ENCODE data around the gene SLC2A1.

DNA sequence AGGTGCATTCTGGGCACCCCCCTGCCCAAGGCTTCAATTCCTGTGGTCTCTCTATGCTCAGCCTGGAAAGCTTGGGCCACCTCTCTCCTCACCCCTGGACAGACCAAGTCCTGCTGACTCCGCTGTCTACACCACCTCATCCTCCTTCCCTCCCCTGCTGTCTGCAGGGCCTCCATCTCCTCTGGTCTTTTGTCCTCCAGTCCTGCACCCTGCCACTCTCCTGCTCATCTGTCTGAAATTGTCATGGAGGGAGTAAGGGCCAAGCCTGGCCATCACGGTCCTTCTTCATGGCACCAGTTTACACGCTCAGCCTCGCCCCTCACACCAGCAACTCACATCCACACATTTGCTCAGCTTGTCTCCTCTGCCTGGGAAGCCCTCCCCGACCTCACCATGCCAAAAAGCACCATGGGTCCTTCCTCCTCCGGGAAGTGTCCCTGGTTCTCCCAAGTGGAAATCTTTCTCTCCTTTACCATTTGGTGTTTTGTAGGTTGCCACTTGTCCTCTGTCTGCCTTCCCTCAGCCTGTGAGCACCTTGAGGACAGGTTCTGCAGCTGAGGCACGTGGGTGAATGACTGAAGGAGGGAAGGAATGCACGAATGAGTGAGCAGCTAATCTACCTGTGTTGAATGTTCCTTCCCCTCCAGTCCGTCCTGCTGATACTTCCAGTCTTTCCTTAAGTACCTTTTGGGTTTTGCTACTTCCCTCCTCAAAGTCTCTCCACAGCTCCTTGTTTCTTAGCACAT lies 2.1 kb upstream of the SLC2A1 start:
- TF ChIP-seq CTCF (IDR thresholded peaks at IDR 0.05; ENCODE audit: insufficient read depth, low read depth, low read length) = no peak
- TF ChIP-seq EZH2 (IDR thresholded peaks at IDR 0.05; ENCODE audit: insufficient read depth, low read length) = no peak
